ENCODE data around the gene PRKCA.

Gene PRKCA

DNA sequence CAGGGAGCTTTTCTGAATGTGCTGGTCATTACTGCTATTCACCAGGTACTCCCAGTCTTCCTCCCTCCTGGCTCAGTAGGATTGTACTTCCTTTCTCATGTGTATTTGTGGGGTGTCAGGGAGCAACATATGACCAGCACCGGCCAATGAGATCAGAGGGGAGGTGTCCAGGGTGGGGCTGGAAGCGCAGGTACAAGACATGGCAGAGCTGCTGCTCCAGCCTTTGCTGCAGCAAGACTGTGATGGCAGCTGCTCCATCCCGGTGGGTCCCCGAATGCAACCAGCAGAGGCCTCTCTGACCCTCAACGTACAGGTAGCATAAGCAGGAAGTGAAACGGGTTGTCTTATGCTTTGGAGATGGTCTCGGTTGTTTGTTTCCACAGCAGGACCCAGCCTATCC is 478.7 kb downstream of the PRKCA start:
- no peak overlapping the region for H3K4me3 ChIP-seq (ENCODE audit: low read length)
- no peak overlapping the region for H3K4me2 ChIP-seq (ENCODE audit: low read length)
- no peak overlapping the region for H3K9ac ChIP-seq (ENCODE audit: low read depth, low read length)
- H3K9me3 ChIP-seq (replicated peaks; ENCODE audit: low read length), result no peaks in the 10 kb centered on the region
- H3K4me1 ChIP-seq (ENCODE audit: control insufficient read depth, insufficient read depth, low read length), result no peaks in the 10 kb centered on the region
- no peaks in the 10 kb centered on the region for H3K27me3 ChIP-seq (ENCODE audit: control insufficient read depth, insufficient read depth, low read length)
- peaks cover 12% of the 10 kb centered on the region for H3K36me3 ChIP-seq (ENCODE audit: insufficient read depth, low read length)

GRCh38 chr17:66782851-66783250 is 480.4 kb downstream of the PRKCA start:
- Histone ChIP-seq H3K4me2 (ENCODE audit: low read length) (no peak overlapping the region), H3K27me3 (ENCODE audit: control insufficient read depth, insufficient read depth, low read length) (no peaks in the 10 kb centered on the region), H3K4me1 (ENCODE audit: control insufficient read depth, insufficient read depth, low read length) (no peaks in the 10 kb centered on the region), H3K4me3 (ENCODE audit: low read length) (no peak overlapping the region), H3K9me3 (replicated peaks; ENCODE audit: low read length) (no peaks in the 10 kb centered on the region), H3K36me3 (ENCODE audit: insufficient read depth, low read length) (peaks cover 24% of the 10 kb centered on the region), H3K9ac (ENCODE audit: low read depth, low read length) (no peak overlapping the region)

DNA sequence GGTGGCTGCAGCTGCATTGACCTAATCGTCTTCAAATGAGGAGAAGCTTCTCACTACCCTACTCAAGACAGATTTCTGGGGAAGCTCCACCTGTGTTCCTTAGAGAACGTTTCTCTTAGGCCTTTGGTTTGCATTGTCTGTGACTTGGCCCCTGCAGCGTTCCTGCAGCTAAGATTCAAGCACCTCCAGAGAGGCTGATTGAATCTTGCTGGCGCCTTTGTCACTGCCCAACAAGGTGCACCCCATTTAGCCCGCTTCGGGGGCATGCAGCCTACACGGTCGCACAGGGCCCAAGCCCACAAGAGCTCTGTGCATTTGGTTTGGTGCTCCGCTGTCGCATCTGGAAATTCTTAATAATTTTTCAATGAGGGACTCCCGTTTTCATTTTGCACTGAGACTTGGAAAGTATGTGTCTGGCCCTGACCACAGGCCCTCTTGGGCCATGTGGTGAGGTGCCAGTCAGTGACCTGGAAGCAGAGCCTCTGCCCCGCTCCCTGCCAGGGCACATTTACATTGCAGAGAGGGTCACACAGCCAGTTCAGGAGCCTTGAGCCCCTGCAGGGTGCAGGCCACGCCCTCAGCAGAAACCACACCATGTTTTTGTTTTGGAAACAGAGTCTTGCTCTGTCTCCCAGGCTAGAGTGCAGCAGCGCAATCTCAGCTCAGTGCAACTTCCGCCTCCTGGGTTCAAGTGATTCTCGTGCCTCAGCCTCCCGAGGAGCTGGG is 481.4 kb downstream of the PRKCA start:
- no peaks in the 10 kb centered on the region for H3K27me3 ChIP-seq (ENCODE audit: control insufficient read depth, insufficient read depth, low read length)
- H3K9me3 ChIP-seq (replicated peaks; ENCODE audit: low read length), result no peaks in the 10 kb centered on the region
- H3K4me3 ChIP-seq (ENCODE audit: low read length), result no peak overlapping the region
- no peak overlapping the region for H3K4me2 ChIP-seq (ENCODE audit: low read length)
- no peaks in the 10 kb centered on the region for H3K4me1 ChIP-seq (ENCODE audit: control insufficient read depth, insufficient read depth, low read length)
- H3K36me3 ChIP-seq (ENCODE audit: insufficient read depth, low read length), result peaks cover 31% of the 10 kb centered on the region
- H3K9ac ChIP-seq (ENCODE audit: low read depth, low read length), result no peak overlapping the region

GRCh38 chr17:66784621-66785364 is 482.4 kb downstream of the PRKCA start:
- Histone ChIP-seq H3K27me3 (ENCODE audit: control insufficient read depth, insufficient read depth, low read length) (no peaks in the 10 kb centered on the region), H3K36me3 (ENCODE audit: insufficient read depth, low read length) (peaks cover 40% of the 10 kb centered on the region), H3K9ac (ENCODE audit: low read depth, low read length) (no peak overlapping the region), H3K9me3 (replicated peaks; ENCODE audit: low read length) (no peaks in the 10 kb centered on the region), H3K4me1 (ENCODE audit: control insufficient read depth, insufficient read depth, low read length) (no peaks in the 10 kb centered on the region), H3K4me3 (ENCODE audit: low read length) (no peak overlapping the region), H3K4me2 (ENCODE audit: low read length) (no peak overlapping the region)

- Histone ChIP-seq H3K4me1 (ENCODE audit: control insufficient read depth, insufficient read depth, low read length) (no peaks in the 10 kb centered on the region), H3K9me3 (replicated peaks; ENCODE audit: low read length) (no peaks in the 10 kb centered on the region), H3K27me3 (ENCODE audit: control insufficient read depth, insufficient read depth, low read length) (no peaks in the 10 kb centered on the region), H3K36me3 (ENCODE audit: insufficient read depth, low read length) (peaks cover 46% of the 10 kb centered on the region), H3K4me2 (ENCODE audit: low read length) (no peak overlapping the region), H3K9ac (ENCODE audit: low read depth, low read length) (no peak overlapping the region), H3K4me3 (ENCODE audit: low read length) (no peak overlapping the region)
Observed at GRCh38 chr17:66786107-66786506, 483.7 kb downstream of the PRKCA start.

- peaks cover 56% of the 10 kb centered on the region for H3K36me3 ChIP-seq (ENCODE audit: insufficient read depth, low read length)
- no peak overlapping the region for H3K4me2 ChIP-seq (ENCODE audit: low read length)
- H3K4me3 ChIP-seq (ENCODE audit: low read length), result no peak overlapping the region
- H3K27me3 ChIP-seq (ENCODE audit: control insufficient read depth, insufficient read depth, low read length), result no peaks in the 10 kb centered on the region
- no peaks in the 10 kb centered on the region for H3K9me3 ChIP-seq (replicated peaks; ENCODE audit: low read length)
- no peak overlapping the region for H3K9ac ChIP-seq (ENCODE audit: low read depth, low read length)
- H3K4me1 ChIP-seq (ENCODE audit: control insufficient read depth, insufficient read depth, low read length), result no peaks in the 10 kb centered on the region
Observed at GRCh38 chr17:66787914-66788313, 485.5 kb downstream of the PRKCA start.

DNA sequence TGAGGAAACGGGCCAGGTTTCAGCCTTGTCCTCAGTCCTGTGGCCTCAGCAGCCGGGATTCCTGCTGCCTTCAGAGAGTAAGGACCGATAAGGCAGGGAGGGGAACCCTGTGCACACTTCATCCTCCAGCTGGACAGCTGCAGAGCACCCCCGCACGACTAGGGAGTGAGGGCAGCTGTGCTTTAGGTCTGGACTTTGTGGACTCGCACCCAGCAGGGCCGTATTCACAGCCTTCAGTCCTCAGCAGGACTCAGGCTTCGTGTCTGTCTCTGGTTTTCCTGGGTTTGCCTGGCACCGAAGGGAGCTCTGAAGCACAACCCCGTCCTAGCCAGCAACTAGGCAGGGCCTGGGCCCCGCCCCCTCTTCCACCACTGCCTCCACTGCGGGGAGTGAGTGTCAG is 486.7 kb downstream of the PRKCA start:
- no peaks in the 10 kb centered on the region for H3K27me3 ChIP-seq (ENCODE audit: control insufficient read depth, insufficient read depth, low read length)
- no peak overlapping the region for H3K9ac ChIP-seq (ENCODE audit: low read depth, low read length)
- no peaks in the 10 kb centered on the region for H3K4me1 ChIP-seq (ENCODE audit: control insufficient read depth, insufficient read depth, low read length)
- no peak overlapping the region for H3K4me2 ChIP-seq (ENCODE audit: low read length)
- H3K36me3 ChIP-seq (ENCODE audit: insufficient read depth, low read length), result peaks cover 56% of the 10 kb centered on the region
- H3K4me3 ChIP-seq (ENCODE audit: low read length), result no peak overlapping the region
- no peaks in the 10 kb centered on the region for H3K9me3 ChIP-seq (replicated peaks; ENCODE audit: low read length)

DNA sequence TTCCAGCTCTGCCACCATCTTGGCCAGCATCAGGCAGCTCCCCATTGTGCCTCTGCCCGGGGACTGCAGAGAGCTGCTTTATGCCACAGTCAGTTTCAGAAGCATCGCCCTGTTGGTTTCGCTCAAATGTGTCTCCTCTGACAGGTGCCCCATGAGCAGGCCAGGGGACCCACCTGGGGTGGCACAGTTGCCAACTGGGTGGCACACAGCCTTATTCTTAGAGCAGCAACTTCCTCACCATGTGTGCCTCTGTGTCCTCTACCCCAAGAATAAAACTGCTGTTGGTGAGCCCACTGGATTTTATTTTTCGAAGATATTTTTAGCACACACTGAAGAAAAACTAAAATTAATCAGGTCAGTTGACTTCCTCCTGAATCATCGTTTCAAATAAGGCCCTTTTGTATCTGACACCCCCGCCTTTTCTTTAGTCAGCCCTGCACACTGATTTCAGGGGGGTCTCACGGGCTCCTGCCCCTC is 487.6 kb downstream of the PRKCA start:
- H3K27me3 ChIP-seq (ENCODE audit: control insufficient read depth, insufficient read depth, low read length), result no peaks in the 10 kb centered on the region
- H3K4me3 ChIP-seq (ENCODE audit: low read length), result no peak overlapping the region
- H3K4me1 ChIP-seq (ENCODE audit: control insufficient read depth, insufficient read depth, low read length), result no peaks in the 10 kb centered on the region
- peaks cover 56% of the 10 kb centered on the region for H3K36me3 ChIP-seq (ENCODE audit: insufficient read depth, low read length)
- H3K4me2 ChIP-seq (ENCODE audit: low read length), result no peak overlapping the region
- no peaks in the 10 kb centered on the region for H3K9me3 ChIP-seq (replicated peaks; ENCODE audit: low read length)
- no peak overlapping the region for H3K9ac ChIP-seq (ENCODE audit: low read depth, low read length)

DNA sequence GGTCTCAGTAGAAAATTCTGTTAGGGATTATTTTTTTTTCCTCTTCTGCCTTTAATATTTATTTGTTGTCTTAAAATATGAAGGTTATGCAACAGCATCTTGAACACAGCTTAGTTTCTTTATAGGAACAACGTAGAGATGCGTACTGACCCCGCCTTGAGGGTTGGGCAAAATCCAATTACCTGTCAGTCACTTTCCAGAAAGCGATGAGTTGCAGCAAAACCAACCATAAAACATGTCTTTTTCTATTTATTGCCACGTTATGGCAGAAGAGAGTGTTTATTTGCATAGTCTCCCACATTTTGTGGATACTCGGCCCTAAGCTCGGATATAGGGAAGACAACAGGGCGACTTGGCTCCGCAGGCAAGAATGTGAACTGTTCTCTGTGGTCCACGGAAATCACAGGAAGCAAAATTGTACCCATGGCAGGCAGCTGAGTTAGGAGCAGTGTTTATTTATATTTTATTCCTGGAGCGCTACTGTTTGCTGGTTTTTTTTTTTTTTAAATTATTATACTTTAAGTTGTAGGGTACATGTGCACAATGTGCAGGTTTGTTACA is 488.2 kb downstream of the PRKCA start:
- Histone ChIP-seq H3K27me3 (ENCODE audit: control insufficient read depth, insufficient read depth, low read length) (no peaks in the 10 kb centered on the region), H3K4me2 (ENCODE audit: low read length) (no peak overlapping the region), H3K36me3 (ENCODE audit: insufficient read depth, low read length) (peaks cover 56% of the 10 kb centered on the region)

GRCh38 chr17:66791347-66791746 is 488.9 kb downstream of the PRKCA start:
- no peak overlapping the region for H3K4me2 ChIP-seq (ENCODE audit: low read length)
- H3K4me3 ChIP-seq (ENCODE audit: low read length), result no peak overlapping the region
- H3K9ac ChIP-seq (ENCODE audit: low read depth, low read length), result no peak overlapping the region
- H3K36me3 ChIP-seq (ENCODE audit: insufficient read depth, low read length), result peaks cover 60% of the 10 kb centered on the region
- no peaks in the 10 kb centered on the region for H3K4me1 ChIP-seq (ENCODE audit: control insufficient read depth, insufficient read depth, low read length)
- no peaks in the 10 kb centered on the region for H3K27me3 ChIP-seq (ENCODE audit: control insufficient read depth, insufficient read depth, low read length)
- no peaks in the 10 kb centered on the region for H3K9me3 ChIP-seq (replicated peaks; ENCODE audit: low read length)

More for the DNA sequence above, 488.2 kb downstream of the PRKCA start:
- Histone ChIP-seq H3K4me1 (ENCODE audit: control insufficient read depth, insufficient read depth, low read length) (no peaks in the 10 kb centered on the region), H3K4me3 (ENCODE audit: low read length) (no peak overlapping the region), H3K9me3 (replicated peaks; ENCODE audit: low read length) (no peaks in the 10 kb centered on the region), H3K9ac (ENCODE audit: low read depth, low read length) (no peak overlapping the region)

DNA sequence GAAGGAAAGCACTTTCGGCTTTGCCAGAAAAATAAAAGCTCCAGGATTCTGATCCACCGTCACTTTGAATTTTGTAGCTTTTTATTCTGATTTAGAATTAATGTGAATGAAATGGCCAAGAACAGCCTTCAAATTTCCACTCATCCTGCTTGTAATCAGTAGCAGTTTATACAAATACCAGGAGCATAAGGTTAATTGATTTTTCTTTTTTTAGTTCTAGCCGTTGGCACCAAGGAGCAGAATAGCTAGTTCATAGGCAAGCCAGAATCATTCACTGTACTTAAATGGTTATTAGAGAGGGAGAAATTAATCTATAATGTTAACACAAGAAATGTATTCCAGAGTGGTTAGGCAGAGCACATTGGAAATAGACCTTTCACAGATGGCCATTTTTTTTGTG is 491.4 kb downstream of the PRKCA start:
- no peaks in the 10 kb centered on the region for H3K4me1 ChIP-seq (ENCODE audit: control insufficient read depth, insufficient read depth, low read length)
- H3K27me3 ChIP-seq (ENCODE audit: control insufficient read depth, insufficient read depth, low read length), result no peaks in the 10 kb centered on the region
- no peaks in the 10 kb centered on the region for H3K9me3 ChIP-seq (replicated peaks; ENCODE audit: low read length)
- H3K9ac ChIP-seq (ENCODE audit: low read depth, low read length), result no peak overlapping the region
- no peak overlapping the region for H3K4me3 ChIP-seq (ENCODE audit: low read length)
- H3K4me2 ChIP-seq (ENCODE audit: low read length), result no peak overlapping the region
- H3K36me3 ChIP-seq (ENCODE audit: insufficient read depth, low read length), result peaks cover 52% of the 10 kb centered on the region
